ENCODE results near the gene VPS16.

The VPS16 gene

GRCh38 chr20:2835331-2835796 lies 5.2 kb upstream of the VPS16 start:
- no peak for DNase-seq

GRCh38 chr20:2836035-2836434 lies 4.5 kb upstream of the VPS16 start:
- DNase-seq, result no peak

DNA sequence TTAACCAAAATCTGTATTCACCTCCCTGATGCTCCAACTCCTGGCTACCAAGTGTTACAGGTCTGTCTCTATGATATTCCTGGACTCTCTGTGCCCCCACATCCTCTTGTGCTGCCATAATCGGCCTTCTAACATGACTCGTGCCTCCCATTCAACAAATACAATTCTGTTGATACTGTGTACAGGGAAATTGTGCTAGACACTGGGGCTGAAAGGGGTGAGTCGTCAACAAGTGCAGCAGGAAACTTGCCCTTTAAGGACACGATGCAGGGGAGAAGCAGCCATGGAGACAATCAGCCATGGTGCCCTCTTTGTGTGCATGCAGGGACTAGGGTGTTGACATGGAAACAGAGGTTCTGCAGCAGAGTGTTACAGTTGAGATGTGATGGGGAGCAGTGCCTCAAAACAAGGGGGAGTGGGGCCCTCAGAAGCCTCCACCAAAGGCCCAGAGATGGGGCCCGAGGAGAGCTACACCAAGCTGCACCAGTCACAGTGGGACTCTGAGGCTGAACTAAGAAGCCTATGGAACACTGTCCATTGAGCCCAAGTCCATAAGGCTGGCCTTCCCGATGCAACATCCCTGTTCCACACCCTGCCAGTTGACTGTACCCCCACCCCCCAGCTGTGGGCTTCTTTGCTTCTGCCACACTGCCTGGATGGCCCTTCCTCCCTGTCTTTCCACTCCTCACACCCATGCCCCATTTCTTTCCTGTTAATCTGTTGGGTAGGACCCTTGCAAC lies 3.2 kb upstream of the VPS16 start:
- no peak for DNase-seq

GRCh38 chr20:2838170-2838797 lies 2.3 kb upstream of the VPS16 start:
- no peak for DNase-seq

DNA sequence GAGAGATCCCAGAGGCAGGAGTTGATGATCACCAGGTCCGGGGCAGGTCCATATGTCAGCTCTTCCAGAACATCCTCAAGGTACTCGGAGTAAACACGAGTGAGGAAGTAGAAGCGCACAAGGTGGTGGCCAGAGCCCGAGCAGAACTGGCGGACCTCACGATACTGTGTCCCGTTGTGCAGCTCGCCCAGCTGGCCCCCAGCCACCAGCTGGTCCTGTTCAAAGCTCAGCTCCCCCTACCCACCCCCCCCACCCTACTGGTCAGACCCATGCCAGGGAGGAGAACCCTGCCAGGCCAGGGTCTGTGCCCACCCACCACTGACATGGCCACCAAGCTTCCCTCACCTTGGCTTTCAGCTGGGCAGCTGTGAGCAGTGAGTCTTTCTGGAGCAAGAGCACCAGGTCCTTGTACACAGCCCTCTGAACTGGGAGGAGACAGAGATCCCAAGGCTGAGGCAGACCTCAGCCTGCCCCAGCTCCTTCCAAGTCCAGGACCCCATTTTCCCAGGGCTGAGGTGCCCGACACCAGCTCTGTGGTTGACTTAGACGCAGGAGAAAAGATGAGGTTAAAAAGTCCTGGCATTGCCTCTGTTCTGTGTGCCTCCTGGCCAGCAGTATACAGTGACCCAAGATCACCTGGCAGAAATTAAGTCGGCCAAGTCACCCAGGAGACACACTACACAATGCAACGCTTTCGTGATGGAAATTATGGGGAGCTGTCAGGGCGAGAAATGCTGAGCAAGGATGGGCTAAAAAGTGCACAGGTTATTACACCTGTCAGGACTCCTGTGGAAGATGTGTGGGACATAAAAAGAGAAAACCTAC lies 1.5 kb upstream of the VPS16 start:
- DNase-seq, result no peak

- no peak for DNase-seq
These were observed 810 bp upstream of the VPS16 start for GRCh38 chr20:2839732-2840137.

DNA sequence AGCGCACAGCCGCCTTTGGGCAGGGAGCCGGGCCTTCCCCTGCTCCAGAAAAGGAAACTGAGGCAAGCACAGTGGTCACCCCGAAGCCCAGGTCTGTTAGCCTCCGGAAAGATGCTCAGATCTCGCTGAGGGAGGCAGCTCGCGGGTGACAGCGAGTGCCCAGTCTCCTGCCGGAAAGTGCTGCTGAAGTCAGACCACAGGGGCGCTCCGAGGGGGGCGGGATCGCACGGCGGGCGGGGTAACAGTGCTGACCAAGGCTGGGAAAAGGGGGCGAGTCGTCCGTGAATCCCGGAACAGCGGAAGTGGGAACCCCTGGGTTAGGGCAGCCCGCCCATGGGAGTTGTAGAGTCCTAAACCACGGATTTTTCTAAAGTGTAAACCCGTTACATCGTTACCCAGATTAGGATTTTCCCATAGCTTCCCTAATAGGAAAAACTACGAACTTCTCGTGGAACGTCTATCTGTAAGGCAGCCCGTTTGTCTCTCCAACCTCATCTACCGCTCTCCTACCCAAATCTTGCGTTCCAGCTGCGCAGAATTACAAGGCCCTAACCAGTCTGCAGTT lies 504 bp downstream of the VPS16 start:
- peak; percentile 26 for DNase-seq

DNA sequence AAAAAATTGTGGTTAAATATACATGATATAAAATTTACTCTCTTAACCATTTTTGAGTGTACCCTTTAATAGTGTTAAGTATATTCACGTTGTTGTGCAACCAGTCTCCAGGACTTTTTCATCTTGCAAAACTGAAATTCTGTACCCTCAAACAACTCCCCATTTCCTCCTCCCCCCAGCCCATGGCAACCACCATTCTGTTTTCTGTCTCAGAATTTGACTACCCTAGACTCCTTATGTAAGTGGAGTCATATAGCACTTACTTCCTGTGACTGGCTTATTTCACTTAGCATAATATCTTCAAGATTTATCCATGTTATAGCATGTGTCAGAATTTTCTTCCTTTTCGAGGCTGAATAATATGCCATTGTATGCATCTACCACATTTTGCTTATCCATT lies 5.1 kb downstream of the VPS16 start:
- no peak for DNase-seq

- DNase-seq, result no peak
These were observed 6.2 kb downstream of the VPS16 start for GRCh38 chr20:2846698-2847097.

DNA sequence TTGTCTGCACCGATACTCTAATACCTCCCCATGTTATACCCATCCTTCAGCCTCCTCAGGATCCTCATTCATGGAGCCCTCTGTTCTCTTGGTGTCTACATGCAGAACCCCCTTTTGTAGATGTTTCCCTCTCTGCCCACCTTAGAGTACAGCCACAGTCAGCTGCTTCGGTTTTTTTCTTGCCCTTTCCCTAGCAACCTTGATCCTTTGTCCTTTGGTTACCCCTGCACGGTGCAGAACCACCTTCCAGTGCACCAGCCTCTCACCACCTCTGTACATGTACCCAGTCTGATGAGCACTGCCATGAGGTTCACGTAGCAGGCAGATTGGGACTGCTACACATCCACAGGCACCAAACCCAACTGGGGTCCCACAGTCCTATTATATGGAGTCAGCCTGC lies 7.3 kb downstream of the VPS16 start:
- DNase-seq, result no peak

- DNase-seq, result no peak
These were observed 9.0 kb downstream of the VPS16 start for GRCh38 chr20:2849529-2849928.

- DNase-seq, result no peak
These were observed 10.5 kb downstream of the VPS16 start for GRCh38 chr20:2851086-2851485.

- no peak for DNase-seq
These were observed 18.0 kb downstream of the VPS16 start for GRCh38 chr20:2858591-2858990.

GRCh38 chr20:2859330-2860121 lies 19.0 kb downstream of the VPS16 start:
- no peak for DNase-seq

GRCh38 chr20:2864626-2865025 lies 24.1 kb downstream of the VPS16 start:
- no peak for DNase-seq

DNA sequence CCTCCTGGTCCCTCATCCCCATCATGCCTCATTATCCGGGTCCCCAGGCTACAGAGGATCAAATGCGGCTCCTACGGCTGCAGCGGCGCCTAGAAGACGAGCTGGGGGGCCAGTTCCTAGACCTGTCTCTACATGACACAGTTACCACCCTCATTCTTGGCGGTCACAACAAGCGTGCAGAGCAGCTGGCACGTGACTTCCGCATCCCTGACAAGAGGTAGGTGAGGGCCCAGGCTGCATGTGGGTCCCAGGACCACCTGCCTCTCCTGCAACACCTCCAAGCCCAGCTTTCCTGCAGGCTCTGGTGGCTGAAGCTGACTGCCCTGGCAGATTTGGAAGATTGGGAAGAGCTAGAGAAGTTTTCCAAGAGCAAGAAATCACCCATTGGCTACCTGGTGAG lies 24.6 kb downstream of the VPS16 start:
- no peak for DNase-seq

DNA sequence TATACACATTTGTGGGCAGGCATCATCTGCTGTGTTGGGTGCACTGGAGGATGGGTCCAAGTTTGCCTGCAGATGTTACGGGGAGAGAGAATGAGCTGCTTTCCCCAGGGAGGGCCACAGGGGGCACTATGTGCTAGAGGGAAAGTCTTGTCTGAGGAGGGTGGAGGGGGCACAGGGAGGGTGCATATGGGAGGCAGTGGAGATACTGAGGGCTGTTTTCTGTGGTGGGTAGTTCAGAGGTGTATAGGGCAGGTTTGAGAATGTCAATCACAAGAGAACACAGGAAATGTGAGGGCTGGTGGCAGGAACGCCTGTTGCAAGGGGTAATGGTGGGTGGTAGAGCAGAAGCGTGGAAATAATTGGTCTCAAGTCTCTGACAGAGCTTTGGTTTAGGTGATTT lies 25.1 kb downstream of the VPS16 start:
- DNase-seq, result no peak

DNA sequence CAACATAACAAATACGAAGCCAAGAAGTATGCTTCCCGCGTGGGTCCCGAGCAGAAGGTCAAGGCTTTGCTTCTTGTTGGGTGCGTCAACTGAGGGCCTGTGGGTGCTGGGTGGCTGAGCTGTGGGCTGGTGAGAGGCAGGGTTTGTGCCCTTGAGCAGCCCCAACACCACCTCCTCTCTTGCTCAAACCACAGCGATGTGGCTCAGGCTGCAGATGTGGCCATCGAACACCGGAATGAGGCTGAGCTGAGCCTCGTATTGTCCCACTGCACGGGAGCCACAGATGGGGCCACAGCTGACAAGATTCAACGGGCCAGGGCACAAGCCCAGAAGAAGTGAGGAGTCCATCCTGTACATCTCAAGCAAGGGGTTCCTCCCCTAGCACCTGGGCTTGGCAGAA lies 25.7 kb downstream of the VPS16 start:
- DNase-seq, result no peak

GRCh38 chr20:2867081-2867864 lies 26.7 kb downstream of the VPS16 start:
- DNase-seq, result no peak

DNA sequence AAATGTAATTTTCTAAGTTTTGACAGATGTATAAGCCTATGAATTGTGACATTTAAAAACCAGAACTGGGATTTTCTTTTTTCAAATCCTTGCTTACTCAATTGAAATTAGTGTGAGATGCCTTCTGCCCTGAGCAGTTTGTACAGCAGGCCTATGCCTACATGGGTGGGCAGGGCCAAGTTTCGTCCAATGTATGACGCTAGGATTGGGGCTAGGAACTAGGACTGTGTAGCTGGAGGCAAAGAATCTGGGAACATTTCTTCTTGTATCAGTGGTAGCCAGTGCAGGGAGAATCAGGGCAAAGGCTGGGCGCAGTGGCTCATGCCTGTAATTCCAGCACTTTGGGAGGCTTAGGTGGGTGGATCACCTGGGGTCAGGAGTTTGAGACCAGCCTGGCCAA lies 28.8 kb downstream of the VPS16 start:
- DNase-seq, result no peak

GRCh38 chr20:2871111-2871465 lies 30.5 kb downstream of the VPS16 start:
- DNase-seq, result no peak
